Activated gamma-delta T cell treated with anti-CD3 and anti-CD28 coated beads, Interleukin-2, amount 50 U/mL, for 16 hours (primary cell): ENCODE data around the gene DGKI.
"Not testable (repeated sequence)": the region's sequence is repeated elsewhere in the genome, so short reads cannot be mapped to it uniquely, and the experiment has no call there.

Experiments
- DNase-seq: peaks from one replicate; pipeline ENCODE4 v3.0.0-alpha.2; 2020; ENCODE audit warnings: low read depth

Gene DGKI

GRCh38 chr7:137835486-137836112 lies 11.2 kb downstream of the DGKI start:
- DNase-seq, result no peak

- DNase-seq, result no peak
Observed at GRCh38 chr7:137834552-137834951, 12.2 kb downstream of the DGKI start.

- not testable (repeated sequence) for DNase-seq
Observed at GRCh38 chr7:137832990-137833389, 13.8 kb downstream of the DGKI start.

GRCh38 chr7:137832382-137832781 lies 14.4 kb downstream of the DGKI start:
- no peak for DNase-seq

- not testable (repeated sequence) for DNase-seq
Observed at GRCh38 chr7:137831555-137831954, 15.2 kb downstream of the DGKI start.

GRCh38 chr7:137829337-137829992 lies 17.3 kb downstream of the DGKI start:
- DNase-seq, result no peak

- DNase-seq, result no peak
Observed at GRCh38 chr7:137828456-137828855, 18.3 kb downstream of the DGKI start.

GRCh38 chr7:137825489-137825888 lies 21.3 kb downstream of the DGKI start:
- DNase-seq, result no peak

- DNase-seq, result no peak
Observed at GRCh38 chr7:137820677-137821420, 25.9 kb downstream of the DGKI start.

GRCh38 chr7:137820156-137820555 lies 26.6 kb downstream of the DGKI start:
- no peak for DNase-seq

- no peak for DNase-seq
Observed at GRCh38 chr7:137818036-137818435, 28.7 kb downstream of the DGKI start.

GRCh38 chr7:137816696-137817320 lies 30.0 kb downstream of the DGKI start:
- DNase-seq, result no peak

- no peak for DNase-seq
Observed at GRCh38 chr7:137813541-137813940, 33.2 kb downstream of the DGKI start.

GRCh38 chr7:137810248-137810647 lies 36.5 kb downstream of the DGKI start:
- DNase-seq, result no peak

- no peak for DNase-seq
Observed at GRCh38 chr7:137804836-137805235, 41.9 kb downstream of the DGKI start.

GRCh38 chr7:137801491-137801890 lies 45.3 kb downstream of the DGKI start:
- no peak for DNase-seq

- DNase-seq, result no peak
Observed at GRCh38 chr7:137801003-137801402, 45.8 kb downstream of the DGKI start.

GRCh38 chr7:137798073-137798763 lies 48.6 kb downstream of the DGKI start:
- DNase-seq, result no peak

GRCh38 chr7:137795211-137795610 lies 51.6 kb downstream of the DGKI start:
- no peak for DNase-seq

- no peak for DNase-seq
Observed at GRCh38 chr7:137791930-137792329, 54.8 kb downstream of the DGKI start.

- no peak for DNase-seq
Observed at GRCh38 chr7:137790828-137791227, 55.9 kb downstream of the DGKI start.

- no peak for DNase-seq
Observed at GRCh38 chr7:137789215-137789882, 57.4 kb downstream of the DGKI start.
